DMS 273 (cell line): ENCODE results near the gene ARSI.
"Not testable (repeated sequence)": the region's sequence is repeated elsewhere in the genome, so short reads cannot be mapped to it uniquely, and the experiment has no call there.

Experiments
- DNase-seq: peaks from one replicate; lab custom pipeline; 2025; ENCODE audit not compliant: unreplicated experiment; lab: John Stamatoyannopoulos, UW

The ARSI gene

GRCh38 chr5:150248946-150249345 lies 53.8 kb downstream of the ARSI start:
- DNase-seq = no peak

DNA sequence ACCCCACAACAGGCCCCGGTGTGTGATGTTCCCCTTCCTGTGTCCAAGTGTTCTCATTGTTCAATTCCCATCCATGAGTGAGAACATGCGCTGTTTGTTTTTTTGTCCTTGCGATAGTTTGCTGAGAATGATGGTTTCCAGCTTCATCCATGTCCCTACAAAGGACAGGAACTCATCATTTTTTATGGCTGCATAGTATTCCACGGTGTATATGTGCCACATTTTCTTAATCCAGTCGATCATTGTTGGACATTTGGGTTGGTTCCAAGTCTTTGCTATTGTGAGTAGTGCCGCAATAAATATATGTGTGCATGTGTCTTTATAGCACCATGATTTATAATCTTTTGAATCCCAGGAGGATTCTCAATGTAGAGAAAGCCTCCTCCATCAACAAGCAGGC lies 54.2 kb downstream of the ARSI start:
- not testable (repeated sequence) for DNase-seq

- no peak for DNase-seq
Observed at GRCh38 chr5:150247726-150248125, 55.0 kb downstream of the ARSI start.

- no peak for DNase-seq
Observed at GRCh38 chr5:150246835-150247234, 55.9 kb downstream of the ARSI start.

GRCh38 chr5:150246429-150246828 lies 56.3 kb downstream of the ARSI start:
- DNase-seq = no peak
